SK-N-SH treated with all-trans-retinoic acid at 6 μM for 48 hours (cell line): Measurements from ENCODE around the gene CNOT6L.

ENCODE experiments used
- ARNTL ChIP-seq: fragments of 450-650 bp; formaldehyde crosslinking; IDR thresholded peaks from 2 replicates; pipeline ENCODE4 v1.5.0; 2020; ENCODE audit warnings: low read depth, mild to moderate bottlenecking, moderate library complexity, borderline replicate concordance
- CSDC2 ChIP-seq: fragments of 250-450 bp; sonication (Bioruptor Pico); IDR thresholded peaks from 2 replicates; pipeline ENCODE4 v1.5.0; 2020; ENCODE audit warnings: mild to moderate bottlenecking, moderate library complexity
- GLIS3 ChIP-seq: fragments of 250-450 bp; sonication (Bioruptor Pico); IDR thresholded peaks from 2 replicates; pipeline ENCODE4 v1.5.0; 2020; ENCODE audit warnings: mild to moderate bottlenecking, moderate library complexity
- ISL1 ChIP-seq: fragments of 250-450 bp; sonication (Bioruptor Pico); IDR thresholded peaks from 2 replicates; pipeline ENCODE4 v2.1.2; 2022; ENCODE audit warnings: mild to moderate bottlenecking, moderate library complexity
- PPARA ChIP-seq: fragments of 250-450 bp; sonication (Bioruptor Pico); IDR thresholded peaks from 2 replicates; pipeline ENCODE4 v1.5.0; 2020; ENCODE audit warnings: mild to moderate bottlenecking, borderline replicate concordance
- RARB ChIP-seq: fragments of 250-450 bp; sonication (Bioruptor Pico); IDR thresholded peaks from 2 replicates; pipeline ENCODE4 v1.8.0; 2021; ENCODE audit warnings: mild to moderate bottlenecking, moderate library complexity
- ZC3H10 ChIP-seq: fragments of 250-450 bp; sonication (Bioruptor Pico); IDR thresholded peaks from 2 replicates; pipeline ENCODE4 v1.5.1; 2021; ENCODE audit warnings: mild to moderate bottlenecking, moderate library complexity
- ZFP3 ChIP-seq: fragments of 250-450 bp; sonication (Bioruptor Pico); IDR thresholded peaks from 2 replicates; pipeline ENCODE4 v1.5.0; 2020; ENCODE audit warnings: mild to moderate bottlenecking, moderate library complexity
- ZFP30 ChIP-seq: fragments of 450-650 bp; formaldehyde crosslinking; IDR thresholded peaks from 2 replicates; pipeline ENCODE4 v1.5.0; 2022; ENCODE audit warnings: mild to moderate bottlenecking, moderate library complexity
- ZNF565 ChIP-seq: fragments of 450-650 bp; formaldehyde crosslinking; conservative IDR thresholded peaks from 2 replicates; pipeline ENCODE4 v1.5.0; 2020; ENCODE audit warnings: low read depth, mild to moderate bottlenecking, moderate library complexity
- ZNF70 ChIP-seq: fragments of 450-650 bp; formaldehyde crosslinking; IDR thresholded peaks from 2 replicates; pipeline ENCODE4 v1.5.0; 2020; ENCODE audit warnings: mild to moderate bottlenecking, moderate library complexity
- TF ChIP-seq, protein P1 (sequence below): fragments of 250-450 bp; sonication (Bioruptor Pico); IDR thresholded peaks from 2 replicates; pipeline ENCODE4 v1.5.1; 2020; ENCODE audit warnings: low read depth, mild to moderate bottlenecking, moderate library complexity
- TF ChIP-seq, protein P2 (sequence below): fragments of 250-450 bp; sonication (Bioruptor Pico); IDR thresholded peaks from 2 replicates; pipeline ENCODE4 v1.8.0; 2021; ENCODE audit warnings: low read depth, mild to moderate bottlenecking, moderate library complexity, borderline replicate concordance

DNA sequence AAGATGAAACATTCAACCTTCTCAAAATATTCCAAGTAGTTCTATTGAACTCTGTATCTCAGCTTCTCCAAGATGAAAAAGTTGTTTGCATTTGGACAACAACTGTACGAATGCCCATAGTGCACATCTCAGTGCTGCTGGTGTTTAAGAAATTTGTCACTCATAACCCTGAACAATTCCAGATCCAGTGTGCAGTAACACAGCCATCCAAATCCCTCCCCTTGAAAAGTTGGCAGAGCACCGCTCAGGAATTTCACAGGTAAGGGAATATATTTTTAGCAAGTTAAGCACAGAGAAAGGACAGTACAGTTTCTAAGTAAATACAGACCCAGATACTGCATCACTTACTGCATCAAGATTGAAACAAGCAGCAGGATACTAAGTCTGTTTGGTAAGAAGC is 104.7 kb downstream of the CNOT6L start:
- TF ChIP-seq PPARA (no peak), ARNTL (no peak), CSDC2 (CRISPR knock-in tag) (no peak), ZC3H10 (CRISPR knock-in tag) (no peak), ZFP30 (no peak), ZNF565 (CRISPR knock-in tag) (no peak), GLIS3 (CRISPR knock-in tag) (no peak), ZNF70 (CRISPR knock-in tag) (no peak), ZFP3 (no peak), RARB (CRISPR knock-in tag) (no peak), ISL1 (CRISPR knock-in tag) (no peak)
- TF ChIP-seq, protein P1, sequence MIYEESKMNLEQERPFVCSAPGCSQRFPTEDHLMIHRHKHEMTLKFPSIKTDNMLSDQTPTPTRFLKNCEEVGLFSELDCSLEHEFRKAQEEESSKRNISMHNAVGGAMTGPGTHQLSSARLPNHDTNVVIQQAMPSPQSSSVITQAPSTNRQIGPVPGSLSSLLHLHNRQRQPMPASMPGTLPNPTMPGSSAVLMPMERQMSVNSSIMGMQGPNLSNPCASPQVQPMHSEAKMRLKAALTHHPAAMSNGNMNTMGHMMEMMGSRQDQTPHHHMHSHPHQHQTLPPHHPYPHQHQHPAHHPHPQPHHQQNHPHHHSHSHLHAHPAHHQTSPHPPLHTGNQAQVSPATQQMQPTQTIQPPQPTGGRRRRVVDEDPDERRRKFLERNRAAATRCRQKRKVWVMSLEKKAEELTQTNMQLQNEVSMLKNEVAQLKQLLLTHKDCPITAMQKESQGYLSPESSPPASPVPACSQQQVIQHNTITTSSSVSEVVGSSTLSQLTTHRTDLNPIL (CRISPR knock-in tag), result no peak
- TF ChIP-seq, protein P2, sequence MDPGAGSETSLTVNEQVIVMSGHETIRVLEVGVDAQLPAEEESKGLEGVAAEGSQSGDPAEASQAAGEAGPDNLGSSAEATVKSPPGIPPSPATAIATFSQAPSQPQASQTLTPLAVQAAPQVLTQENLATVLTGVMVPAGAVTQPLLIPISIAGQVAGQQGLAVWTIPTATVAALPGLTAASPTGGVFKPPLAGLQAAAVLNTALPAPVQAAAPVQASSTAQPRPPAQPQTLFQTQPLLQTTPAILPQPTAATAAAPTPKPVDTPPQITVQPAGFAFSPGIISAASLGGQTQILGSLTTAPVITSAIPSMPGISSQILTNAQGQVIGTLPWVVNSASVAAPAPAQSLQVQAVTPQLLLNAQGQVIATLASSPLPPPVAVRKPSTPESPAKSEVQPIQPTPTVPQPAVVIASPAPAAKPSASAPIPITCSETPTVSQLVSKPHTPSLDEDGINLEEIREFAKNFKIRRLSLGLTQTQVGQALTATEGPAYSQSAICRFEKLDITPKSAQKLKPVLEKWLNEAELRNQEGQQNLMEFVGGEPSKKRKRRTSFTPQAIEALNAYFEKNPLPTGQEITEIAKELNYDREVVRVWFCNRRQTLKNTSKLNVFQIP (CRISPR knock-in tag), result no peak
